B cell (primary cell): ENCODE data around the gene POMT1.

Experiments
- EZH2 ChIP-seq: IDR thresholded peaks from 2 replicates; pipeline ENCODE4 v1.6.1; 2012; ENCODE audit warnings: borderline replicate concordance, low read depth, mild to moderate bottlenecking, moderate library complexity, low read length; ENCODE audit not compliant: insufficient read depth, poor library complexity, severe bottlenecking
- TF ChIP-seq, protein P1 (sequence below): fragments of 200-600 bp; IDR thresholded peaks from one replicate; pipeline ENCODE4 v1.8.0; 2022; ENCODE audit warnings: antibody characterized with exemption, mild to moderate bottlenecking

- TF ChIP-seq, protein P1, sequence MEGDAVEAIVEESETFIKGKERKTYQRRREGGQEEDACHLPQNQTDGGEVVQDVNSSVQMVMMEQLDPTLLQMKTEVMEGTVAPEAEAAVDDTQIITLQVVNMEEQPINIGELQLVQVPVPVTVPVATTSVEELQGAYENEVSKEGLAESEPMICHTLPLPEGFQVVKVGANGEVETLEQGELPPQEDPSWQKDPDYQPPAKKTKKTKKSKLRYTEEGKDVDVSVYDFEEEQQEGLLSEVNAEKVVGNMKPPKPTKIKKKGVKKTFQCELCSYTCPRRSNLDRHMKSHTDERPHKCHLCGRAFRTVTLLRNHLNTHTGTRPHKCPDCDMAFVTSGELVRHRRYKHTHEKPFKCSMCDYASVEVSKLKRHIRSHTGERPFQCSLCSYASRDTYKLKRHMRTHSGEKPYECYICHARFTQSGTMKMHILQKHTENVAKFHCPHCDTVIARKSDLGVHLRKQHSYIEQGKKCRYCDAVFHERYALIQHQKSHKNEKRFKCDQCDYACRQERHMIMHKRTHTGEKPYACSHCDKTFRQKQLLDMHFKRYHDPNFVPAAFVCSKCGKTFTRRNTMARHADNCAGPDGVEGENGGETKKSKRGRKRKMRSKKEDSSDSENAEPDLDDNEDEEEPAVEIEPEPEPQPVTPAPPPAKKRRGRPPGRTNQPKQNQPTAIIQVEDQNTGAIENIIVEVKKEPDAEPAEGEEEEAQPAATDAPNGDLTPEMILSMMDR = no peak
- TF ChIP-seq EZH2 = no peak
These were observed 1.7 kb upstream of the POMT1 start for GRCh38 chr9:131500939-131501541.
